ENCODE measurements around the gene FAM32A.

Gene FAM32A

GRCh38 chr19:16201011-16201391, 15.8 kb downstream of the FAM32A start:
- Histone ChIP-seq H3K4me3 (ENCODE audit: insufficient read length, low read depth) (no peak overlapping the region), H3K9ac (ENCODE audit: insufficient read length, low read depth) (no peak overlapping the region), H3K36me3 (ENCODE audit: insufficient read depth, insufficient read length, low read length) (peaks cover 62% of the 10 kb centered on the region), H3K27me3 (ENCODE audit: insufficient read depth, insufficient read length) (no peaks in the 10 kb centered on the region), H3K4me1 (ENCODE audit: insufficient read depth, insufficient read length) (peaks cover 5% of the 10 kb centered on the region), H3K9me3 (ENCODE audit: insufficient read depth, low read length) (no peaks in the 10 kb centered on the region)
- TF ChIP-seq SUZ12 (IDR thresholded peaks at IDR 0.05; ENCODE audit: extremely low read depth, insufficient read depth, insufficient read length) (no peak), YY1 (IDR thresholded peaks at IDR 0.05; ENCODE audit: insufficient read depth, insufficient read length) (no peak), ZNF274 (IDR thresholded peaks at IDR 0.05; ENCODE audit: low read depth, low read length) (no peak)
- DNase-seq (ENCODE audit: low read depth, low spot score) = no peak

GRCh38 chr19:16202320-16203255, 17.4 kb downstream of the FAM32A start:
- H3K9me3 ChIP-seq (ENCODE audit: insufficient read depth, low read length) = no peaks in the 10 kb centered on the region
- DNase-seq (ENCODE audit: low read depth, low spot score) = no peak
- peaks cover 78% of the 10 kb centered on the region for H3K36me3 ChIP-seq (ENCODE audit: insufficient read depth, insufficient read length, low read length)
- no peaks in the 10 kb centered on the region for H3K27me3 ChIP-seq (ENCODE audit: insufficient read depth, insufficient read length)
- H3K4me1 ChIP-seq (ENCODE audit: insufficient read depth, insufficient read length) = peaks cover 5% of the 10 kb centered on the region
- H3K9ac ChIP-seq (ENCODE audit: insufficient read length, low read depth) = no peak overlapping the region
- TF ChIP-seq ZNF274 (IDR thresholded peaks at IDR 0.05; ENCODE audit: low read depth, low read length) (no peak), YY1 (IDR thresholded peaks at IDR 0.05; ENCODE audit: insufficient read depth, insufficient read length) (no peak), SUZ12 (IDR thresholded peaks at IDR 0.05; ENCODE audit: extremely low read depth, insufficient read depth, insufficient read length) (no peak)
- H3K4me3 ChIP-seq (ENCODE audit: insufficient read length, low read depth) = no peak overlapping the region

GRCh38 chr19:16203256-16204004, 18.2 kb downstream of the FAM32A start:
- no peak for DNase-seq (ENCODE audit: low read depth, low spot score)
- Histone ChIP-seq H3K9me3 (ENCODE audit: insufficient read depth, low read length) (no peaks in the 10 kb centered on the region), H3K27me3 (ENCODE audit: insufficient read depth, insufficient read length) (no peaks in the 10 kb centered on the region), H3K4me1 (ENCODE audit: insufficient read depth, insufficient read length) (peaks cover 5% of the 10 kb centered on the region), H3K4me3 (ENCODE audit: insufficient read length, low read depth) (no peak overlapping the region), H3K9ac (ENCODE audit: insufficient read length, low read depth) (no peak overlapping the region), H3K36me3 (ENCODE audit: insufficient read depth, insufficient read length, low read length) (peaks cover 86% of the 10 kb centered on the region)
- no peak for TF ChIP-seq ZNF274 (IDR thresholded peaks at IDR 0.05; ENCODE audit: low read depth, low read length)
- no peak for TF ChIP-seq YY1 (IDR thresholded peaks at IDR 0.05; ENCODE audit: insufficient read depth, insufficient read length)
- TF ChIP-seq SUZ12 (IDR thresholded peaks at IDR 0.05; ENCODE audit: extremely low read depth, insufficient read depth, insufficient read length) = no peak

- DNase-seq (ENCODE audit: low read depth, low spot score) = no peak
- no peak for TF ChIP-seq SUZ12 (IDR thresholded peaks at IDR 0.05; ENCODE audit: extremely low read depth, insufficient read depth, insufficient read length)
- no peak for TF ChIP-seq ZNF274 (IDR thresholded peaks at IDR 0.05; ENCODE audit: low read depth, low read length)
- TF ChIP-seq YY1 (IDR thresholded peaks at IDR 0.05; ENCODE audit: insufficient read depth, insufficient read length) = no peak
- H3K9me3 ChIP-seq (ENCODE audit: insufficient read depth, low read length) = no peaks in the 10 kb centered on the region
- H3K4me1 ChIP-seq (ENCODE audit: insufficient read depth, insufficient read length) = peaks cover 5% of the 10 kb centered on the region
- H3K27me3 ChIP-seq (ENCODE audit: insufficient read depth, insufficient read length) = no peaks in the 10 kb centered on the region
- H3K9ac ChIP-seq (ENCODE audit: insufficient read length, low read depth) = no peak overlapping the region
- peaks cover 90% of the 10 kb centered on the region for H3K36me3 ChIP-seq (ENCODE audit: insufficient read depth, insufficient read length, low read length)
- H3K4me3 ChIP-seq (ENCODE audit: insufficient read length, low read depth) = no peak overlapping the region
These were observed 18.7 kb downstream of the FAM32A start for GRCh38 chr19:16204005-16204294.

- H3K36me3 ChIP-seq (ENCODE audit: insufficient read depth, insufficient read length, low read length) = peaks cover 92% of the 10 kb centered on the region
- no peaks in the 10 kb centered on the region for H3K9me3 ChIP-seq (ENCODE audit: insufficient read depth, low read length)
- H3K9ac ChIP-seq (ENCODE audit: insufficient read length, low read depth) = no peak overlapping the region
- H3K4me3 ChIP-seq (ENCODE audit: insufficient read length, low read depth) = no peak overlapping the region
- no peaks in the 10 kb centered on the region for H3K27me3 ChIP-seq (ENCODE audit: insufficient read depth, insufficient read length)
- TF ChIP-seq YY1 (IDR thresholded peaks at IDR 0.05; ENCODE audit: insufficient read depth, insufficient read length) (no peak), SUZ12 (IDR thresholded peaks at IDR 0.05; ENCODE audit: extremely low read depth, insufficient read depth, insufficient read length) (no peak), ZNF274 (IDR thresholded peaks at IDR 0.05; ENCODE audit: low read depth, low read length) (no peak)
- no peak for DNase-seq (ENCODE audit: low read depth, low spot score)
- H3K4me1 ChIP-seq (ENCODE audit: insufficient read depth, insufficient read length) = no peaks in the 10 kb centered on the region
These were observed 20.2 kb downstream of the FAM32A start for GRCh38 chr19:16205205-16206045.

GRCh38 chr19:16206046-16206605, 20.9 kb downstream of the FAM32A start:
- H3K9ac ChIP-seq (ENCODE audit: insufficient read length, low read depth) = no peak overlapping the region
- no peaks in the 10 kb centered on the region for H3K4me1 ChIP-seq (ENCODE audit: insufficient read depth, insufficient read length)
- H3K9me3 ChIP-seq (ENCODE audit: insufficient read depth, low read length) = no peaks in the 10 kb centered on the region; the same call in 1 of the 2 replicates
- H3K36me3 ChIP-seq (ENCODE audit: insufficient read depth, insufficient read length, low read length) = peaks cover 92% of the 10 kb centered on the region
- TF ChIP-seq ZNF274 (IDR thresholded peaks at IDR 0.05; ENCODE audit: low read depth, low read length) = no peak
- TF ChIP-seq SUZ12 (IDR thresholded peaks at IDR 0.05; ENCODE audit: extremely low read depth, insufficient read depth, insufficient read length) = no peak
- TF ChIP-seq YY1 (IDR thresholded peaks at IDR 0.05; ENCODE audit: insufficient read depth, insufficient read length) = no peak
- DNase-seq (ENCODE audit: low read depth, low spot score) = no peak
- no peak overlapping the region for H3K4me3 ChIP-seq (ENCODE audit: insufficient read length, low read depth)
- no peaks in the 10 kb centered on the region for H3K27me3 ChIP-seq (ENCODE audit: insufficient read depth, insufficient read length)
